ENCODE measurements around the gene PAK6.

Gene PAK6

DNA sequence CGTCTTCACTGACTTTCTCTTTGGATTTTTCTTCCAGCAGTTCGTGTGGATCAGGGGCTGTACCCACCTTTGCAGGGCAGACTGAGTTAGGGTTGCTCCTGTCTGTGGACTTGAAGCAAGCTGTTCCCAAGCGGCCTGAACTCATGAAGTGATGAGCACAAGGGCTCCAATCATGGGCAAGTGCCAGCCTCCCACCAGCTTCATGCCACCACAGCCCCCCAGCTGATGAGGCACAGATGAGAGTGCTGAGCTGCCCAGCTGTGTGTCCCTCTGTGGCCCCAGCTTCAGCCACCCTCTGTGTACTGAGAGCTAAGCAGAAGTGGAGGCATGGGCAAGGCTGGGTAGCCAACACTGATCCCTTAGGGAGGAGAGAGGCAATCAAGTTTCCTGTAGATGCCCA, 72.1 kb downstream of the PAK6 start:
- DNase-seq (ENCODE audit: low read depth in 1 of 2, low spot score in 1 of 2) = no peak
- TF ChIP-seq, protein P1, sequence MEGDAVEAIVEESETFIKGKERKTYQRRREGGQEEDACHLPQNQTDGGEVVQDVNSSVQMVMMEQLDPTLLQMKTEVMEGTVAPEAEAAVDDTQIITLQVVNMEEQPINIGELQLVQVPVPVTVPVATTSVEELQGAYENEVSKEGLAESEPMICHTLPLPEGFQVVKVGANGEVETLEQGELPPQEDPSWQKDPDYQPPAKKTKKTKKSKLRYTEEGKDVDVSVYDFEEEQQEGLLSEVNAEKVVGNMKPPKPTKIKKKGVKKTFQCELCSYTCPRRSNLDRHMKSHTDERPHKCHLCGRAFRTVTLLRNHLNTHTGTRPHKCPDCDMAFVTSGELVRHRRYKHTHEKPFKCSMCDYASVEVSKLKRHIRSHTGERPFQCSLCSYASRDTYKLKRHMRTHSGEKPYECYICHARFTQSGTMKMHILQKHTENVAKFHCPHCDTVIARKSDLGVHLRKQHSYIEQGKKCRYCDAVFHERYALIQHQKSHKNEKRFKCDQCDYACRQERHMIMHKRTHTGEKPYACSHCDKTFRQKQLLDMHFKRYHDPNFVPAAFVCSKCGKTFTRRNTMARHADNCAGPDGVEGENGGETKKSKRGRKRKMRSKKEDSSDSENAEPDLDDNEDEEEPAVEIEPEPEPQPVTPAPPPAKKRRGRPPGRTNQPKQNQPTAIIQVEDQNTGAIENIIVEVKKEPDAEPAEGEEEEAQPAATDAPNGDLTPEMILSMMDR (IDR thresholded peaks at IDR 0.05; ENCODE audit: insufficient read depth, low read length) = no peak
- TF ChIP-seq SPI1 (IDR thresholded peaks at IDR 0.05; ENCODE audit: borderline replicate concordance, low read depth) (no peak), POLR2AphosphoS5 (IDR thresholded peaks at IDR 0.05; ENCODE audit: low read depth) (no peak), GABPA (IDR thresholded peaks at IDR 0.05; ENCODE audit: low read depth) (no peak)
- TF ChIP-seq, protein P2, sequence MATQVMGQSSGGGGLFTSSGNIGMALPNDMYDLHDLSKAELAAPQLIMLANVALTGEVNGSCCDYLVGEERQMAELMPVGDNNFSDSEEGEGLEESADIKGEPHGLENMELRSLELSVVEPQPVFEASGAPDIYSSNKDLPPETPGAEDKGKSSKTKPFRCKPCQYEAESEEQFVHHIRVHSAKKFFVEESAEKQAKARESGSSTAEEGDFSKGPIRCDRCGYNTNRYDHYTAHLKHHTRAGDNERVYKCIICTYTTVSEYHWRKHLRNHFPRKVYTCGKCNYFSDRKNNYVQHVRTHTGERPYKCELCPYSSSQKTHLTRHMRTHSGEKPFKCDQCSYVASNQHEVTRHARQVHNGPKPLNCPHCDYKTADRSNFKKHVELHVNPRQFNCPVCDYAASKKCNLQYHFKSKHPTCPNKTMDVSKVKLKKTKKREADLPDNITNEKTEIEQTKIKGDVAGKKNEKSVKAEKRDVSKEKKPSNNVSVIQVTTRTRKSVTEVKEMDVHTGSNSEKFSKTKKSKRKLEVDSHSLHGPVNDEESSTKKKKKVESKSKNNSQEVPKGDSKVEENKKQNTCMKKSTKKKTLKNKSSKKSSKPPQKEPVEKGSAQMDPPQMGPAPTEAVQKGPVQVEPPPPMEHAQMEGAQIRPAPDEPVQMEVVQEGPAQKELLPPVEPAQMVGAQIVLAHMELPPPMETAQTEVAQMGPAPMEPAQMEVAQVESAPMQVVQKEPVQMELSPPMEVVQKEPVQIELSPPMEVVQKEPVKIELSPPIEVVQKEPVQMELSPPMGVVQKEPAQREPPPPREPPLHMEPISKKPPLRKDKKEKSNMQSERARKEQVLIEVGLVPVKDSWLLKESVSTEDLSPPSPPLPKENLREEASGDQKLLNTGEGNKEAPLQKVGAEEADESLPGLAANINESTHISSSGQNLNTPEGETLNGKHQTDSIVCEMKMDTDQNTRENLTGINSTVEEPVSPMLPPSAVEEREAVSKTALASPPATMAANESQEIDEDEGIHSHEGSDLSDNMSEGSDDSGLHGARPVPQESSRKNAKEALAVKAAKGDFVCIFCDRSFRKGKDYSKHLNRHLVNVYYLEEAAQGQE (IDR thresholded peaks at IDR 0.05; ENCODE audit: insufficient replicate concordance, low read depth) = no peak
- H3K27me3 ChIP-seq (ENCODE audit: insufficient read depth, poor library complexity, severe bottlenecking) = no peaks in the 10 kb centered on the region
- no peak overlapping the region for H3K4me3 ChIP-seq (replicated peaks; ENCODE audit: insufficient read depth, low read length)
- no peak overlapping the region for H3K27ac ChIP-seq (replicated peaks)

DNA sequence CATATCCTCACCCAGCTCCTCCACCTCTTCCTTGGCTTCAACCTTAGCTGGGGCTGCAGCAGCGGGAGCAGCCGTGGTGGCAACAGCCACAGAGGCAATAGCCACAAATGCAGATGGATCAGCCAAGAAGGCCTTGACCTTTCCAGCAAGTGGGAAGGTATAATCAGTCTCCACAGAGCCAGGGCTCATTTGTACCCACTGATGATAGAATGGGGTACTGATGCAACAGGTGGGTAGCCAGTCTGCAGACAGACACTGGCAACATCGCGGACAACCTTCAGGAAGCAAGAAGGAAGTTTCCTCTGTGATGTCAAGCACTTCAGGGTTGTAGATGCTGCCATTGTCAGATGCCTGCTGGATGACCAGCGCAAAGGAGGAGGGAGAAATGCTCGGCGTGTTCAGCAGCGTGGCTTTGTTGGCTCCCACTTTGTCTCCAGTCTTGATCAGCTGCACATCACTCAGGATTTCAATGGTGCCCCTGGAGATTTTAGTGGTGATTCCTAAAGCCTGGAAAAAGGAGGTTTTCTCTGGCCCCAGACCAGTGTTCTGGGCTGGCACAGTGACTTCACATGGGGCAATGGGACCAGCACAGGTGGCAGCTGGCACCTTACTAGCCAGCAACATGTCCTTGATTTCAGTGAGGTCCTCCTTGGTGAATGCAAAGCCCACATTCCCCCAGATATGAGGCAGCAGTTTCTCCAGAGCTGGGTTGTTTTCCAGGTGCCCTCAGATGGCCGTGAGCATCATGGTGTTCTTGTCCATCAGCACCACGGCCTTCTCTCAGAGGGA, 73.7 kb downstream of the PAK6 start:
- Histone ChIP-seq H3K27me3 (ENCODE audit: insufficient read depth, poor library complexity, severe bottlenecking) (no peaks in the 10 kb centered on the region), H3K27ac (replicated peaks) (no peak overlapping the region), H3K4me3 (replicated peaks; ENCODE audit: insufficient read depth, low read length) (no peak overlapping the region)
- TF ChIP-seq, protein P1 (IDR thresholded peaks at IDR 0.05; ENCODE audit: insufficient read depth, low read length) = no peak
- TF ChIP-seq, protein P2 (IDR thresholded peaks at IDR 0.05; ENCODE audit: insufficient replicate concordance, low read depth) = no peak
- TF ChIP-seq POLR2AphosphoS5 (IDR thresholded peaks at IDR 0.05; ENCODE audit: low read depth) (no peak), GABPA (IDR thresholded peaks at IDR 0.05; ENCODE audit: low read depth) (no peak), SPI1 (IDR thresholded peaks at IDR 0.05; ENCODE audit: borderline replicate concordance, low read depth) (no peak)
- DNase-seq (ENCODE audit: low read depth in 1 of 2, low spot score in 1 of 2) = no peak

DNA sequence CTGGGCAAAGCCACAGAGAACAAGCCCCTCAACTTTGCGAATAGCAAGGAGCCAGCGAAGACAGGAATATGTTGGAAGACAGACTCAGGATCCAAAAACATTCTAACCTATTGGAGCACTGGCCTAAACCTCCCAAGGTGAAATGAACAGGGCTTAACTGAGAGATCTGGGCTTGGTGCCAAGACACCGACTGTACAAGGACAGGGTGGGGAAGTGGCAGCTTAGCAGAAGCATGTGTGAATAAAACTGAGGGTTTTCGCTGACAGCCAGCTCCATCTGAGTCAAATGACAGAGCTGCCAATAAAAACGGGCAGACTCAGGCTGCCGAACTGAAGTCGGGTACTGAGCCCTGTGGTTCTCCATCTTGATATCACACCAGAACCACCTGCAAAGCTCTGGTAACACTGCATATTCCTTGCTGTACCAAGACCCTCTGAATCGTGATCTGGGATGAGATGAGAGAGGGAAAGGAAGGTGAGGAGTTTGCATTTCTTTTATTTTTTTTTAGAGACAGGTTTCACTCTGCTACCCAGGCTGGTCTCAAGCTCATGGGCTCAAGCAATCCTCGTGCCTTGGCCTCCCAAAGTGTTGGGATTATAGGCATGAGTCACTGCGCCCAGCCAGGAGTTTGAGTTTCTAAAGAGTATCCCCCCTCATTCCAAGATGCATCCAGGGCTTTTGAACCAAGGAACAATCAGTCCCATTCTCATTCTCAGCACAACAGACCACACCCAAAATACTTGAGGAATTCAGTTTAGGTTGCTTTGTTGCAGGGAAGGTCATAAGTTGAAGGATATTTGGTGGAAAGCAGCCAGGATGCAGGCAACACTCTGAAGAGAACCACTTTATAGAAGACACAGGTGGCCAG, 74.9 kb downstream of the PAK6 start:
- TF ChIP-seq, protein P2 (IDR thresholded peaks at IDR 0.05; ENCODE audit: insufficient replicate concordance, low read depth) = no peak
- TF ChIP-seq SPI1 (IDR thresholded peaks at IDR 0.05; ENCODE audit: borderline replicate concordance, low read depth) = peak; percentile 86
- no peak for TF ChIP-seq POLR2AphosphoS5 (IDR thresholded peaks at IDR 0.05; ENCODE audit: low read depth)
- no peaks in the 10 kb centered on the region for H3K27me3 ChIP-seq (ENCODE audit: insufficient read depth, poor library complexity, severe bottlenecking)
- H3K27ac ChIP-seq (replicated peaks) = no peak overlapping the region
- peak in 1 of 2 experiments; percentile 92 for DNase-seq (ENCODE audit: low read depth in 1 of 2, low spot score in 1 of 2)
- H3K4me3 ChIP-seq (replicated peaks; ENCODE audit: insufficient read depth, low read length) = no peak overlapping the region

Measured in HL-60 (cell line).